ENCODE data around the gene DDN.

DNA sequence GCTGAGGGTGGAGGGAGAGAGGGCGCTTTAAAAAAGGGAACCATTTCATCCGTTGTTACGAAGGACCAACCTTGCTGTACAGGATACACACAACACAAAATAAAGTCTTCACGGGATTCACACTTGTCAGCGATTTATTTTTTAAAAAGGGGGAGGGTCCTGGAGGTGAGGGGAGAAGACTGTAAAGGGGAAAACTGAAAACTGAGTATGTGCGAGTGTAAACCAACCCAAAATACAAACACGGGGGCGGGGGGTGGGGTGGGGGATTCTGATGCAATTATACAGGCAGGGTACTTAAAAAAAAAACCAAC is 19.9 kb upstream of the DDN start:
- TF ChIP-seq, protein P1, sequence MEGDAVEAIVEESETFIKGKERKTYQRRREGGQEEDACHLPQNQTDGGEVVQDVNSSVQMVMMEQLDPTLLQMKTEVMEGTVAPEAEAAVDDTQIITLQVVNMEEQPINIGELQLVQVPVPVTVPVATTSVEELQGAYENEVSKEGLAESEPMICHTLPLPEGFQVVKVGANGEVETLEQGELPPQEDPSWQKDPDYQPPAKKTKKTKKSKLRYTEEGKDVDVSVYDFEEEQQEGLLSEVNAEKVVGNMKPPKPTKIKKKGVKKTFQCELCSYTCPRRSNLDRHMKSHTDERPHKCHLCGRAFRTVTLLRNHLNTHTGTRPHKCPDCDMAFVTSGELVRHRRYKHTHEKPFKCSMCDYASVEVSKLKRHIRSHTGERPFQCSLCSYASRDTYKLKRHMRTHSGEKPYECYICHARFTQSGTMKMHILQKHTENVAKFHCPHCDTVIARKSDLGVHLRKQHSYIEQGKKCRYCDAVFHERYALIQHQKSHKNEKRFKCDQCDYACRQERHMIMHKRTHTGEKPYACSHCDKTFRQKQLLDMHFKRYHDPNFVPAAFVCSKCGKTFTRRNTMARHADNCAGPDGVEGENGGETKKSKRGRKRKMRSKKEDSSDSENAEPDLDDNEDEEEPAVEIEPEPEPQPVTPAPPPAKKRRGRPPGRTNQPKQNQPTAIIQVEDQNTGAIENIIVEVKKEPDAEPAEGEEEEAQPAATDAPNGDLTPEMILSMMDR (IDR thresholded peaks at IDR 0.05), result no peak
- TF ChIP-seq POLR2A (IDR thresholded peaks at IDR 0.05), result no peak
